Activated CD4-positive, alpha-beta T cell treated with anti-CD3 and anti-CD28 coated beads, Interleukin-2, Interleukin-6, amounts not matched to agents 100 ng/mL and 50 ng/mL, durations not matched to agents 16 hours and 8 hours (primary cell): ENCODE results near the gene IQCK.

Source experiments
- DNase-seq: peaks from one replicate; pipeline ENCODE4 v3.0.0-alpha.2; 2020

The IQCK gene

GRCh38 chr16:19841184-19841583 lies 123.1 kb downstream of the IQCK start:
- DNase-seq = no peak

GRCh38 chr16:19842426-19843157 lies 124.5 kb downstream of the IQCK start:
- DNase-seq = no peak

- no peak for DNase-seq
Observed at GRCh38 chr16:19843371-19843770, 125.3 kb downstream of the IQCK start.

- no peak for DNase-seq
Observed at GRCh38 chr16:19844945-19845641, 127.0 kb downstream of the IQCK start.

GRCh38 chr16:19846436-19846835 lies 128.4 kb downstream of the IQCK start:
- DNase-seq = no peak

GRCh38 chr16:19848756-19849155 lies 130.7 kb downstream of the IQCK start:
- no peak for DNase-seq

- DNase-seq = no peak
Observed at GRCh38 chr16:19850131-19850817, 132.2 kb downstream of the IQCK start.

- DNase-seq = no peak
Observed at GRCh38 chr16:19851476-19851875, 133.4 kb downstream of the IQCK start.

GRCh38 chr16:19853132-19853741 lies 135.2 kb downstream of the IQCK start:
- DNase-seq = no peak

GRCh38 chr16:19853742-19854542 lies 135.9 kb downstream of the IQCK start:
- DNase-seq = no peak

GRCh38 chr16:19854543-19854876 lies 136.4 kb downstream of the IQCK start:
- DNase-seq = no peak

GRCh38 chr16:19856120-19856519 lies 138.0 kb downstream of the IQCK start:
- DNase-seq = no peak

GRCh38 chr16:19857593-19858339 lies 139.7 kb downstream of the IQCK start:
- DNase-seq = no peak

- DNase-seq = no peak
Observed at GRCh38 chr16:19858340-19859018, 140.4 kb downstream of the IQCK start.

GRCh38 chr16:19859166-19859565 lies 141.1 kb downstream of the IQCK start:
- DNase-seq = no peak

GRCh38 chr16:19859603-19860002 lies 141.5 kb downstream of the IQCK start:
- no peak for DNase-seq

- DNase-seq = no peak
Observed at GRCh38 chr16:19860166-19861041, 142.3 kb downstream of the IQCK start.

- DNase-seq = no peak
Observed at GRCh38 chr16:19861133-19861532, 143.1 kb downstream of the IQCK start.

GRCh38 chr16:19861811-19862327 lies 143.8 kb downstream of the IQCK start:
- no peak for DNase-seq

- DNase-seq = no peak
Observed at GRCh38 chr16:19863990-19864389, 145.9 kb downstream of the IQCK start.
